NCI-H524 treated with DMSO at 0.1 percent for 48 hours (cell line): ENCODE measurements around the gene SUV39H2.
"Not testable (repeated sequence)": the region's sequence is repeated elsewhere in the genome, so short reads cannot be mapped to it uniquely, and the experiment has no call there.

Experiments
- DNase-seq: peaks from one replicate; lab custom pipeline; 2025; lab: John Stamatoyannopoulos, UW

Gene SUV39H2

GRCh38 chr10:14876764-14877163 is 1.9 kb upstream of the SUV39H2 start:
- DNase-seq, result no peak

DNA sequence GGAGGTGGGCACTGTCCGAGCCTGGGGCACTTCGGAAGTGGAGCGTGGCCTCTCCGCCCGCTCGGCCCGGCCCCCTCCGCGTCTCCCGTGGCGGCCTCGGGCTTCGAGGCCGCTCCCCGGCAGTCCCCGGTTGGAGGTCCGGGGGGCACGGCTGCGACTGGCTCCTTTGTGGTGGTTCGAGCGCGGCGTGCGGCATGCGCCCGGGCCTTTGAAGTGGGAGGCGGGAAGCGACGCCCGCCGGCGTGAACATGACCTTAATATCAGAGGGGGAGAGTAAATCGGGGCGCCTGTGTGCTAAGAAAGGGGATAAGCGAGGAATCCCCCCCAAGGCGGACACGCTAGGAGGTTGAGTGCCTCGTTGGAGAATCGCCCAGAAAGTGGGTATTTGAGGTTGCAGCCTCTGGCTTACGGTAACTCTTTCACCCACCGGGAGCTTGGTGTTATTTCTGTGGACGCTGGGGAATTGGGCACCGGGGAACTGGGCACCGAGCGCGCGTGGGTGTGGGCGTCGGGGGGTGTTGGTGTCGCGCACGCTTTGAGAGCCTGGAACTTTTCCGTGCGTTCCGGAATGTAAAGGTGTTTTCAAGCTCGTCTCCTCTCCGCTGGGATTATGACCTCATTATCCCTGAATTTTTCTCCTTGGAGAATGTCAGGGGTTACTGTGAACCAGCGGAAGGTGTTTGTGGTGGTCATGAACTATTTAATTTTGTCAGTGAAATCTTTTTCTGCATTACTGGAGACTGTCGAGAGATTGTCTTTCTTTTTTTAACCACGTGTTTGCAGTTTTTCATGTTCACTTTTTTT is 660 bp downstream of the SUV39H2 start:
- no peak for DNase-seq

DNA sequence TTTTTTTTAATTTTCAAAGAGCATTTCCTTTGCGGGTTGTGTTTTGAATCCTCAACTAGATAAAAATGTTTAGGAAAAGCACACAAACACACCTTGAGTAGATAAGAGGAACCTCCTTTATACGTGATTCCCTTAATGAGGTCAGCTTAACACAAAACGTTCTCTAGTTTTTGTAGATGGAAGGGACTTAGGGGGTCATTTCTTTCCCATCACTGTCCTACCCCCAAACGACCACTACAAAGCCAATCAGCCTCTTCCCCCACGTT is 1.2 kb downstream of the SUV39H2 start:
- no peak for DNase-seq

- DNase-seq, result no peak
These were observed 1.6 kb downstream of the SUV39H2 start for GRCh38 chr10:14880229-14880628.

DNA sequence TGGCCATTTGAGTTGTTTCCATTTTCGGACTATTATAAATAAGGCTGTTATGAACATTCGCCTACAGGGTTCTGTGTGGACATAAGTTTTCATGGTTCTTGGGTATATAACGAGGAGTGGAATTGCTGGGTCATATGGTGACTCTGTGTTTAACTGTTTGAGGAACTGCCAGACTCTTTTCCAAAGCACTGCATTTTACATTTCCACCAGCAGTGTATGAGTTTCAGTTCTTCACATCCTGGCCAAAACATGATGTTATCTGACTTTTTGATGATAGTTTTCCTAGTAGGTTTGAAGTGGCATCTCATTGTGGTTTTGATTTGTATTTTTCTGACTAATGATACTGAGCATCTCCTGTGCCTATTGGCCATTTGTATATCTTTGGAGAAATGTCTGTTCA is 5.4 kb downstream of the SUV39H2 start:
- DNase-seq, result no peak

GRCh38 chr10:14889318-14889717 is 10.7 kb downstream of the SUV39H2 start:
- DNase-seq, result no peak

GRCh38 chr10:14891151-14891550 is 12.5 kb downstream of the SUV39H2 start:
- no peak for DNase-seq

GRCh38 chr10:14904316-14904732 is 25.7 kb downstream of the SUV39H2 start:
- no peak for DNase-seq

GRCh38 chr10:14904864-14905263 is 26.2 kb downstream of the SUV39H2 start:
- no peak for DNase-seq

GRCh38 chr10:14905890-14906289 is 27.2 kb downstream of the SUV39H2 start:
- no peak for DNase-seq

GRCh38 chr10:14906765-14907164 is 28.1 kb downstream of the SUV39H2 start:
- no peak for DNase-seq

GRCh38 chr10:14907591-14907990 is 28.9 kb downstream of the SUV39H2 start:
- not testable (repeated sequence) for DNase-seq

DNA sequence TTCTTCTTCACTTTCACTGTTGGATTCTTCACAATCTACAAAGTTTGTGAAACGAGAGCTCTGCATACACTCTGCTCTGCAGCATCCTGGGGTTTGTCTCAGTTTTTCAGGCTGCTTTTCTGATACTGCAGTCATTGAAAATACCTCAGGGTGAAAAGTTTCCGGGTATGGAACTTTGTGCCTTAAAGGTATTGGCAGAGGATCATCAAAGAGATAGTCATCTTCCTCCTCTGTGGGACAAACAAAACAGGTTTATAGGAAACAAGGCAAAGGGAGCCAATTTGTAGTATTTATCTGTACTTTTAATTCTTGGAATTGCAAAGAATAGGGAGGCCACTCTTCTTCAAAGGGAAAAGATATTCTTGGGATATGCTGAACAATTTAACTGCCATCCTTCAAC is 30.4 kb downstream of the SUV39H2 start:
- no peak for DNase-seq

GRCh38 chr10:14910953-14911352 is 32.3 kb downstream of the SUV39H2 start:
- DNase-seq, result no peak

- DNase-seq, result no peak
These were observed 33.1 kb downstream of the SUV39H2 start for GRCh38 chr10:14911801-14912200.

DNA sequence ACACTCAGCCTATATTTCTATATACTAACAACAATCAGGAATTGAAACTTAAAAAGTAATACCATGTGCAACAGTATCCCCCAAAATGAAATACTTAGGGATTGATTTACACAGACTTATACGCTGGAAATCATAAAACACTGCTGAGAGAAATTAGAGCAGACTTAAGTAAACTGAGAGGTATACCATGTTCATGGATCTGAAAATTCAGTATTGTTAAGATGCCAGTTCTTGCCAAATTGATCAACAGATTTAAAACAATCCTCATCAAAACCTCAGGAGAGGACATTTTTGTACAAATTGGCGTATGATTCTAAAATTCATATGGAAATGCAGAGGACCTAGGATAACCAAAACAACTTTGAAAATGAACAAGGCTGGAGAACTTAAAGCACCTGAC is 37.9 kb downstream of the SUV39H2 start:
- DNase-seq, result no peak

DNA sequence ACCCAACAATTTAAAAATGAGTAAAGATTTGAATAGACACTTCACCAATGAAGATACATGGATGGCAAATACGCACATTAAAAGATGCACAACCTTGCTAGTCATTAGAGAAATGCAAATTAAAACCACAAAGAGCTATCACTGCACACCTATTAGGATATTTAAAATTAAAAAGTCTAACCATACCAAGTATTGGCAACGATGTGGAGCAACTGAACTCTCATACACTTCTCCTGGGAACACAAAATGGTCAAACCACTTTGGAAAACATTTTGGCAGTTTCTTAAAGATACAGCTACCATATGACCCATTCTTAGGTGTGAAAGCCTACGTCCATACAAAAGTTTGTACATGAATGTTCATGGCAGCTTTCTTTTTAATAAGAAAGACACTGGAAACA is 39.2 kb downstream of the SUV39H2 start:
- no peak for DNase-seq

GRCh38 chr10:14918964-14919363 is 40.3 kb downstream of the SUV39H2 start:
- DNase-seq, result no peak

DNA sequence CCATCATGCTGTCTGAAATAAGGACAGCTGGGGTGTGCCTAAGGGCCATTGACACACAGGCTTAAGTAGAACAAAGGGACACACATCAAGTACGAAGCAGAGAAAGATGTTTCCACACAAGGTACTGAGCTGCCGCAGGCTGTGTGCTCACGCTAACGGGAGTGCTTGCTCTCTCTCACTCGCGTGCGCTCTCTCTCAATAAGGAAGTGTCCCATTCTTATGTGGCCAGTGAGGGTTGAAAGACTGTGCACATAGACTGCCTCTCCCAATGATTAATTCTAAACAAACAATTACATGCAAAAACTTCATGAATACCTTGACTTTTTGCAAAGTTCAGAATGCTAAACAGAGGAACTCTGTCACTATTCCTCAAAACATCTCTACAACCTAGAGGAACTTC is 45.3 kb downstream of the SUV39H2 start:
- no peak for DNase-seq

GRCh38 chr10:14925268-14925667 is 46.6 kb downstream of the SUV39H2 start:
- DNase-seq, result no peak

DNA sequence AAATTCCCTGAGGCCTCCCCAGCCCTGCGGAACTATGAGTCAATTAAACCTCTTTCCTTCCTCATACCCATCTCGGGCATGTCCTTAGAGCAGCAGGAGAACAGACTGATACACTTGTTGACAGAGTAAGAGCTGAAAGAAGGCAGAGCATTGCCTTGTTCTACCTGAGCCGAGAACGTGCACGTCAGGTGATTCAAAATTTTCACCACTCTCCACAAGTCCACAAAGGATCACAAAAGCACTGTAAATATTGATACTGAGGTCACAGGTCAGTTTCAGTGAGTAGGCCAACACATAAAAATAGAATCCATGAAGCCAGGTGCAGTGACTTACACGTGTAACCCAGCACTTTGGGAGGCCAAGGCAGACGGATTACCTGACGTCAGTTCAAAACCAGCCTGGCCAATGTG is 47.4 kb downstream of the SUV39H2 start:
- DNase-seq, result no peak

GRCh38 chr10:14926722-14927416 is 48.2 kb downstream of the SUV39H2 start:
- no peak for DNase-seq

DNA sequence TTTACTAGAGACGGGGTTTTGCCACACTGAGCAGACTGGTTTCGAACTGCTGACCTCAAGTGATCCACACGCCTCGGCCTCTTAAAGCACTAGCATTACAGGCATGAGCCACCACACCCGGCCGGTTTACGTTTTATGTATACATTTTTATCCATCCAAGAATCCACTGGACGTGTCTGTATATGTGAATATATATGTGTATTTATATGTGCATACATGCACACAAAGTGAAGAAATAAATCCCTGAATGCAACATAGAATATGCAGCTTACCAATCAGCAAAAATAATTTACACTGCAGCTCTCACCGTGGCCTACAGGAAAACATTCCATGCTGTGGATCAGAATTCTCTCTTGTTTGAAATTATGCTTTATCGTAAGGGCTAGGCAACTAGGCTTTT is 51.9 kb downstream of the SUV39H2 start:
- DNase-seq, result no peak

GRCh38 chr10:14936584-14936983 is 57.9 kb downstream of the SUV39H2 start:
- DNase-seq, result no peak
